GM10266 (cell line): ENCODE results near the gene NUBP2.

Experiments used
- DNase-seq: peaks from one replicate; pipeline ENCODE4 v3.0.0; 2012; ENCODE audit errors: extremely low spot score
- TF ChIP-seq, protein P1 (sequence below): IDR thresholded peaks from 2 replicates; pipeline ENCODE4 v1.5.1; 2012; ENCODE audit warnings: mild to moderate bottlenecking, low read depth; ENCODE audit not compliant: control insufficient read depth, insufficient read depth; ENCODE audit errors: missing control alignments

Gene NUBP2

GRCh38 chr16:1781758-1782407, 877 bp upstream of the NUBP2 start:
- TF ChIP-seq, protein P1, sequence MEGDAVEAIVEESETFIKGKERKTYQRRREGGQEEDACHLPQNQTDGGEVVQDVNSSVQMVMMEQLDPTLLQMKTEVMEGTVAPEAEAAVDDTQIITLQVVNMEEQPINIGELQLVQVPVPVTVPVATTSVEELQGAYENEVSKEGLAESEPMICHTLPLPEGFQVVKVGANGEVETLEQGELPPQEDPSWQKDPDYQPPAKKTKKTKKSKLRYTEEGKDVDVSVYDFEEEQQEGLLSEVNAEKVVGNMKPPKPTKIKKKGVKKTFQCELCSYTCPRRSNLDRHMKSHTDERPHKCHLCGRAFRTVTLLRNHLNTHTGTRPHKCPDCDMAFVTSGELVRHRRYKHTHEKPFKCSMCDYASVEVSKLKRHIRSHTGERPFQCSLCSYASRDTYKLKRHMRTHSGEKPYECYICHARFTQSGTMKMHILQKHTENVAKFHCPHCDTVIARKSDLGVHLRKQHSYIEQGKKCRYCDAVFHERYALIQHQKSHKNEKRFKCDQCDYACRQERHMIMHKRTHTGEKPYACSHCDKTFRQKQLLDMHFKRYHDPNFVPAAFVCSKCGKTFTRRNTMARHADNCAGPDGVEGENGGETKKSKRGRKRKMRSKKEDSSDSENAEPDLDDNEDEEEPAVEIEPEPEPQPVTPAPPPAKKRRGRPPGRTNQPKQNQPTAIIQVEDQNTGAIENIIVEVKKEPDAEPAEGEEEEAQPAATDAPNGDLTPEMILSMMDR, result no peak
- DNase-seq, result no peak

DNA sequence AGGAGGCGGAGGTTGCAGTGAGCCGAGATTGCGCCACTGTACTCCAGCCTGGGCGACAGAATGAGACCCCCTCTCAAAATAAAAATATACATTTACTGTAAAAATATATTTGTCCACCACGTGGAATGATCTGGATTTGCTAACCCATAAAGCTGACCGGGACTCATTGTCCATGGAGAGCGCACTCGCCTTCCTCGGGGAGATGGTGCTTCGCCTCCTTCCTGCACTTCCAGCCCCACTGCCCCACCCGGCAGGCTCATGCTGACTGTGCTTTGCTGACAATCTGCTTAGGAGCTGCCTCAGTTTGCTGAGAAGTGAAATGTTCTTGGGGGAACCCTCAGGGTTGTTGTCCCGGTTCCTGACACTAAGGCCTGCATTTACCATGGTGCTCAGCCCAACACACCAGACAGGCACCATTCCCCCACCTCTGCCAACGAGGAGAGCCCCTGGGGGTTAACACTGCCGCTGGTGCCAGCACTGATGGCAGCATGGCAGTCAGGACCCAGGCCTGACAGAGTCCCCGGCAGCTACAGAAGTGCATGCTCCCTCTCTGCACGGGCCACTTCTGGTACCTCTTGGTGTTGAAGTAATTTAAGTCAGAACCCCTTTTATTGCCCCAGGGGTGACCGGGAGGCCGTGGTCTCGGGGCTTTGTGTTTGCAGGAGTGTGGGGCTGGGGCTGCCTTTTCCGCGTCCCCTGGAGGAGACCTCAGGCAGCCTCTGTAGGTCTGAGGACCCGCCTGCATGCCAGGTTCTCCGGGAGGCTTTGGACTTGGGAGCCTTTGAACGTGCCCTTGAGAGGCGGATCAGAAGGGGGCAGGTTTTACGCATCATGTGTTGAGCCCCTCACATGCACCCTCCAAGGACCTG, 2.5 kb downstream of the NUBP2 start:
- no peak for DNase-seq
- TF ChIP-seq, protein P1, result no peak

DNA sequence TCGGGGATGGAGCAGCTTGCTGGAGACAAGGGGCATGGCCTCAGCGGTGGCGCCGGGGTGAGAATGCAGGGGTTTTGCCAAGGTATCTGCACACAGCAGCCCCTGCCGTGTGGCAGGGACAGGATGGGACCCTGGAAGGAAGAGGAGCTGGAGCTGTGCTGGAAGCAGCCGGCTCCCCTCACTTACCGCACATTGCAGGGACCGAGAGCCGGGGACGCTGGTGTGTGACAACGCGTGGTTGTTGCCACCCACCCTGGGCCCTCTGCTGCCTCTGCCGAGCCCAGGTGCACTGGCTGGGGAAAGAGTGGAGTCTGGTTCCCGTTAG, 3.0 kb downstream of the NUBP2 start:
- DNase-seq, result no peak
- TF ChIP-seq, protein P1, result no peak

DNA sequence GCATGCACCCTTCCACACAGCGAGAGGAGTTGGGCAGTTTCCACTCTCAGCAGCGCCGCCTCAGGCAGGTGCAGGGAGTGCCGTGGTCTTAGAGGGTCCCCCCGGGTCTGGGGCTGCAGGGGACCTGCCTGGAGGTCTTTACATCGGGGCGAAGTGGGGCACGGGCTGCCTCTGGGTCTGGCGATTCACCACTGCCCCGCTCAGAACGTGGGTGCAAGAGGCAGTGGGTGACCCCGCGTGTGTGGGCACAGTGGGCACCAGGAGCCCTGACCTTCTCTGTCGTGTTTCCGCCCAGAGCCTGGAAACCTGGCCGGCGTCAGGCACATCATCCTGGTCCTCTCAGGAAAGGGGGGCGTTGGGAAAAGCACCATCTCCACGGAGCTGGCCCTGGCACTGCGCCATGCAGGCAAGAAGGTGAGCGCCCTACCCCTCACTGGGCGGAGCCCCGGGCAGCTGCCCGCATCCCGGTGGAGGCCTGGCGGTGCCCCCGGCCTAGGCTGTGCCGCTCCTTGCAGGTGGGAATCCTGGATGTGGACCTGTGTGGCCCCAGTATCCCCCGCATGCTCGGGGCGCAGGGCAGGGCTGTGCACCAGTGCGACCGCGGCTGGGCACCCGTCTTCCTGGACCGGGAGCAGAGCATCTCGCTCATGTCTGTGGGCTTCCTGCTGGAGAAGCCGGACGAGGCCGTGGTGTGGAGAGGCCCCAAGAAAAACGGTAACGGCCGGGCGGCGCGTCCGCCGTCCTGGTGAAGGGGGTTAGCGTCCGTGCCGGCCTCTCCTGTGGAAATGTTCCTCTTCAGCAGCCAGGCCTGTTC, 3.7 kb downstream of the NUBP2 start:
- no peak for DNase-seq
- TF ChIP-seq, protein P1, result no peak

GRCh38 chr16:1787056-1787321, 4.2 kb downstream of the NUBP2 start:
- no peak for DNase-seq

GRCh38 chr16:1787322-1788094, 4.7 kb downstream of the NUBP2 start:
- TF ChIP-seq, protein P1, result no peak

More at GRCh38 chr16:1787056-1787321, 4.2 kb downstream of the NUBP2 start:
- TF ChIP-seq, protein P1, result no peak

More at GRCh38 chr16:1787322-1788094, 4.7 kb downstream of the NUBP2 start:
- no peak for DNase-seq
